HL-60 (cell line): ENCODE measurements around the gene GOLT1A.

Experiments
- GABPA ChIP-seq: IDR thresholded peaks from 2 replicates; pipeline ENCODE4 v1.6.1; 2012; ENCODE audit warnings: low read depth
- POLR2AphosphoS5 ChIP-seq: IDR thresholded peaks from 2 replicates; pipeline ENCODE4 v1.6.1; 2012; ENCODE audit warnings: low read depth
- SPI1 ChIP-seq: IDR thresholded peaks from 2 replicates; pipeline ENCODE4 v1.6.1; 2012; ENCODE audit warnings: low read depth, mild to moderate bottlenecking, borderline replicate concordance
- TF ChIP-seq, protein P1 (sequence below): IDR thresholded peaks from one replicate; pipeline ENCODE4 v1.5.1; 2011; ENCODE audit warnings: low read length, control low read depth, inconsistent platforms; ENCODE audit not compliant: insufficient read depth
- TF ChIP-seq, protein P2 (sequence below): IDR thresholded peaks from 2 replicates; pipeline ENCODE4 v1.6.1; 2012; ENCODE audit warnings: low read depth; ENCODE audit not compliant: insufficient replicate concordance

DNA sequence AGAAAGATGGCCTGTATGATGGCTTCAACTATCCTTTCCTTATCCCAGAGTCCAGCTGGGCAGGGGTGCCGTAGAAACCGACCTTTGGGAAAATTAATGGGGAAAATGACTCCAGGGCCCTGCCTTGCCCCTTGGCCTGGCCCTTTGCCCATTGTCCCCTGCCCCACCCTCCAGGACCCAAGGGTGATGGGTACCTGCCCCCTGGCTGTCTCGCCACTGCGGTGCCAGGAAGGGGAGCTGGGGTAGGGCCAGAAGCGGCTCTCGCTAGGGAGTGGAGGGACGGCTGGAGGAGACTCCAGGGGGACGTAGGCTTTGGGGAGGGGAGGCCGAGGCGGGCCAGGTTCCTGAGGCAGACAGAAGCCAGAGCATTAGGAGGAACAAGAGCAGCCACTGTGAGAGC, 29.1 kb upstream of the GOLT1A start:
- TF ChIP-seq, protein P1, sequence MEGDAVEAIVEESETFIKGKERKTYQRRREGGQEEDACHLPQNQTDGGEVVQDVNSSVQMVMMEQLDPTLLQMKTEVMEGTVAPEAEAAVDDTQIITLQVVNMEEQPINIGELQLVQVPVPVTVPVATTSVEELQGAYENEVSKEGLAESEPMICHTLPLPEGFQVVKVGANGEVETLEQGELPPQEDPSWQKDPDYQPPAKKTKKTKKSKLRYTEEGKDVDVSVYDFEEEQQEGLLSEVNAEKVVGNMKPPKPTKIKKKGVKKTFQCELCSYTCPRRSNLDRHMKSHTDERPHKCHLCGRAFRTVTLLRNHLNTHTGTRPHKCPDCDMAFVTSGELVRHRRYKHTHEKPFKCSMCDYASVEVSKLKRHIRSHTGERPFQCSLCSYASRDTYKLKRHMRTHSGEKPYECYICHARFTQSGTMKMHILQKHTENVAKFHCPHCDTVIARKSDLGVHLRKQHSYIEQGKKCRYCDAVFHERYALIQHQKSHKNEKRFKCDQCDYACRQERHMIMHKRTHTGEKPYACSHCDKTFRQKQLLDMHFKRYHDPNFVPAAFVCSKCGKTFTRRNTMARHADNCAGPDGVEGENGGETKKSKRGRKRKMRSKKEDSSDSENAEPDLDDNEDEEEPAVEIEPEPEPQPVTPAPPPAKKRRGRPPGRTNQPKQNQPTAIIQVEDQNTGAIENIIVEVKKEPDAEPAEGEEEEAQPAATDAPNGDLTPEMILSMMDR = no peak
- TF ChIP-seq, protein P2, sequence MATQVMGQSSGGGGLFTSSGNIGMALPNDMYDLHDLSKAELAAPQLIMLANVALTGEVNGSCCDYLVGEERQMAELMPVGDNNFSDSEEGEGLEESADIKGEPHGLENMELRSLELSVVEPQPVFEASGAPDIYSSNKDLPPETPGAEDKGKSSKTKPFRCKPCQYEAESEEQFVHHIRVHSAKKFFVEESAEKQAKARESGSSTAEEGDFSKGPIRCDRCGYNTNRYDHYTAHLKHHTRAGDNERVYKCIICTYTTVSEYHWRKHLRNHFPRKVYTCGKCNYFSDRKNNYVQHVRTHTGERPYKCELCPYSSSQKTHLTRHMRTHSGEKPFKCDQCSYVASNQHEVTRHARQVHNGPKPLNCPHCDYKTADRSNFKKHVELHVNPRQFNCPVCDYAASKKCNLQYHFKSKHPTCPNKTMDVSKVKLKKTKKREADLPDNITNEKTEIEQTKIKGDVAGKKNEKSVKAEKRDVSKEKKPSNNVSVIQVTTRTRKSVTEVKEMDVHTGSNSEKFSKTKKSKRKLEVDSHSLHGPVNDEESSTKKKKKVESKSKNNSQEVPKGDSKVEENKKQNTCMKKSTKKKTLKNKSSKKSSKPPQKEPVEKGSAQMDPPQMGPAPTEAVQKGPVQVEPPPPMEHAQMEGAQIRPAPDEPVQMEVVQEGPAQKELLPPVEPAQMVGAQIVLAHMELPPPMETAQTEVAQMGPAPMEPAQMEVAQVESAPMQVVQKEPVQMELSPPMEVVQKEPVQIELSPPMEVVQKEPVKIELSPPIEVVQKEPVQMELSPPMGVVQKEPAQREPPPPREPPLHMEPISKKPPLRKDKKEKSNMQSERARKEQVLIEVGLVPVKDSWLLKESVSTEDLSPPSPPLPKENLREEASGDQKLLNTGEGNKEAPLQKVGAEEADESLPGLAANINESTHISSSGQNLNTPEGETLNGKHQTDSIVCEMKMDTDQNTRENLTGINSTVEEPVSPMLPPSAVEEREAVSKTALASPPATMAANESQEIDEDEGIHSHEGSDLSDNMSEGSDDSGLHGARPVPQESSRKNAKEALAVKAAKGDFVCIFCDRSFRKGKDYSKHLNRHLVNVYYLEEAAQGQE = no peak
- no peak for TF ChIP-seq SPI1
- TF ChIP-seq POLR2AphosphoS5 = no peak
- TF ChIP-seq GABPA = no peak
